Measurements from ENCODE around the gene UBL4A. TPM values are rescaled to one million over a fixed set of nuclear protein-coding genes. Genes with fewer than 3 reads are reported as not detected.
"Not testable (repeated sequence)": the region's sequence is repeated elsewhere in the genome, so short reads cannot be mapped to it uniquely, and the experiment has no call there.

Gene UBL4A
- total RNA-seq, 1 donor from 2014 or later: 38.2 TPM

DNA sequence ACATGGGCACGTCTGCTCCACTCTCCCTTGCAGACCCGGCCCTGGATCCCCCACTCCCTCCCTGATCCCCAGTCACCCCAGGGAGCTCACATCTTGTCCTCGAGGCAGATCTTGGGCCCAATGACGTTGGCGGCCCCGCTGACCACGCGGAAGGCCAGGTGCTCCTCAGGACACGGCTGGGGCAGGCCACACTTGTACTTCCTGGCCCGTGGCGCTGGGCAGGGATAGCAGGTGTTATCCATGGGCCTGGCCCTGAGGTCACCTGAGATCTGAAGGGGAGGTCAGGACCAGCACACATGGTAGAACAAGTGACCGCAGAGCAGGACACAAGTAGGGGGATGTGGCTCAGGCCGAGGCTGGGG lies 21.9 kb upstream of the UBL4A start:
- DNase-seq (ENCODE audit: low spot score): no peak

DNA sequence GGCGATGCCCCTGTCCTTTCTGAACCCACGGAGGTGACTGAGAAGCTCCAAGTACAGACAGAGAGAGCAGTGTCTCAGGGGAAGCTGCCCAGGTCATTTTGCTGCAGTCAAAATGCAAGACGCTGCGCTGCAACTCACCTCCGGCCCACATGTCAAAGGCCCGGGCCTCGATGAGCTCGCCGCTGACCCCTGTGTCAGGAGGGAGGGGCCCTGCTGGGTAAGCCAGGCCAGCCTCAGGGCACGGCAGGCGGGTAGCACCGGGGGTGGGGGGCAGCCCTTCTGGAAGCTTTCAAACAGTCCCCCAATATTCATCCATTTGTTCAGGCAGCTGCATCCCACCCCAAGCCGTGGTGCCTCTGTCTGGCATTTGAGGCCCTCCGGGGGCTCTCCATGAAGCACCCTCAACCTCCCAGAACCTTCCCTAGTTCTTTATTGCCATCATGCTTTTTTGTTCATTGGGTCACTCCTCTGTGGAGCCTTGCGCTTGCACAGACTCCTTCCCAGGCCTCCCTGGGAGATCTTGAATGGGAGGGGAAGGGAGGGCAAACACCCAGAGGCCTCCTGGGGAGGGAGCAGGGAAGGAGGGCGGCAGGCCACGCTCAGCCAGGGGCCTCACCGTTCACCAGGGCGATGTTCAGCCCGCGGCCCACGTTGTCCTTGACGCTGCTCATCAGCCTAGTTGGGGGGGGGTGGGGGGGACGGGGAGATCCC lies 21.4 kb upstream of the UBL4A start:
- DNase-seq (ENCODE audit: low spot score): no peak

DNA sequence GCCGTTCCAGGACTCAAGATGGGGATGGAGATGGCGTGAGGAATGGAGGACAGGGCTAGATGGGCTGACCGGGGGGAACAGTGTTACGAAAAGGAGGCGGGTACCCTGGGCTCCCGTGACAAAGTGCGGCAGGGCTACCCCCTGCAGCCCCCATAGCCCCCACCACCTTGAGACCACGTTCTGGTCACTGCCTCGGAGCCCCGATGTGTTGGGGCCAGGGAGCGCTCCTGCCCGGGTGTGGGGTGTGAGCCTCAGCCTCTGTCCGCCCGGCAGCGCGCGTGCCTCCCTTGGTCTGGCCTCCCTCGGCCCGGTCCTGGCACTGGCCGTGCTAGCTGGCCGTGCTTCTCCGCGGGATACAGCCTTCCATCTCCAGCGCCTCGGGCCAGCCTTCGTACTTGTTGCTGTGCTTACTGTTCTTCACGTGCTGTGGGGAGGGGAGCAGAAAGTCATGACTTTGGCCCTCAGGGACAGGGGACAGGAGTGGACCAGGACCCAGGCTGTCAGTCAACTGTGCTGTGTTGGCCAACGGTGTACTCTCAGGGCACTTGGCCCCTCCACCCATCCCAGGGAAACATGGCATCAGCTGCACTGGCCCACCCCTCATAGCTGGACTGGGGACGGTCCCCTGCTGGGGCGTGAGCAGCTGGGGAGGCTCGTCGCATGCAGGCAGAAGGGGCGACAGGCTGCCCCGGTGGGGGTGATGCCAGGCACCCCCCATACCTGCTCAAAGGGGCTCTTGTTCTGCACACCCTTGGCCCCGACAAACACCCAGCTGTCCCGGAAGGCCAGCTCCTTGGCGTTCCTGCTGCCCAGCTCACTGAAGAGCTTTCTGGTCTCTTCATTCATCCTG lies 20.3 kb upstream of the UBL4A start:
- no peak for DNase-seq (ENCODE audit: low spot score)

DNA sequence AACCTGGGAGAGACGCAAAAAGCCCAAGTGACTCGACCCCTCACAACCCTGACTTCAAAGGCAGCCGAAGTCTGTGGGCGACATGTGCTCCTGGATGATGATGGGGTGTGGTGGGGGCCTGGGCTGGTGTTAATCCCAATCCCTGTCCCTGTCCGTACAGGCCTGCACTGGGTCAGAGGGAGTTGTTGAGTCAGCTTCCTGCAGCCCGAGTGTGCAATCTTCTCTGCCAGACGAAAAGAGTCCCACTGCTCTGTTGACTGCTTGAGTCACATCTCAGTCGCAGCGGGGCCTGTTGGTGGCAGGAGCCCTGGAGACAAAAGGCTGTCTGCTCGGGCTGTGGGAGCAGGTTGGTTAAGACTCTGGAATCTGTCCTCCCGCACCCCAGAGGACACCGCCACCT lies 19.3 kb upstream of the UBL4A start:
- no peak for DNase-seq (ENCODE audit: low spot score)

DNA sequence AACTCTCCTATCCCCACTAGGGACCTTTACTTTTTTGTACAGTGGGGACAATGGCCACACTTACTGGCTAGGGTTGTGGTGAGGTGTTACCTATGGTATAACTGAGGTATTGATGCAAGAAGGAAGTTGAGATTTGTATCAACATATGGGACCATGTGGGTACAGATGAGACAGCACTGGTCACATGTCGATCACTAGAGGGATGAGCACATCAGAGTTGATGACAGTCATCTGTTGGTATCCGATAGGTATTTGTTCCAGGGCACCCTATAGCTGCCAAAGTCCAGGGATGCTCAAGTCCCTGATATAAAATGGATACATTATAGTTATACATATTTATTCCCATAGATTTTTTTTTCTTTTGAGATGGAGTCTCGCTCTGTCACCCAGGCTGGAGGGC lies 16.6 kb upstream of the UBL4A start:
- no peak for DNase-seq (ENCODE audit: low spot score)

DNA sequence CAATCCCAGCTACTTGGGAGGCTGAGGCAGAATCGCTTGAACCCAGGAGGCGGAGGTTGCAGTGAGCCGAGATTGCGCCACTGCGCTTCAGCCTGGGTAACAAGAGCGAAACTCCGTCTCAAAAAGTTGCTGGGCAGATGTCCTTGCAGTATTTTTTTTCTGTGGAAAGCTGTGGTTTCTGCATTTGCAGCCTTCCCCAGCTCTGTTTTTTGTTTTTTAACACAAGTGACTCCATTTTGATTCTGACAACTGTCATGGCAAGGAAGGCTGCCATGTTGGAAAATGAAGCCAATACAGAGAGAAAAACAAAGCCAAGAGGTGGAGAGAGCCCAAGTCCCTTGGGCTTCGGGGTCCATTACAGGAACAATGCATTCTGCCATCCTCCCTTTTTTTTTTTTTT lies 15.7 kb upstream of the UBL4A start:
- DNase-seq (ENCODE audit: low spot score): no peak

DNA sequence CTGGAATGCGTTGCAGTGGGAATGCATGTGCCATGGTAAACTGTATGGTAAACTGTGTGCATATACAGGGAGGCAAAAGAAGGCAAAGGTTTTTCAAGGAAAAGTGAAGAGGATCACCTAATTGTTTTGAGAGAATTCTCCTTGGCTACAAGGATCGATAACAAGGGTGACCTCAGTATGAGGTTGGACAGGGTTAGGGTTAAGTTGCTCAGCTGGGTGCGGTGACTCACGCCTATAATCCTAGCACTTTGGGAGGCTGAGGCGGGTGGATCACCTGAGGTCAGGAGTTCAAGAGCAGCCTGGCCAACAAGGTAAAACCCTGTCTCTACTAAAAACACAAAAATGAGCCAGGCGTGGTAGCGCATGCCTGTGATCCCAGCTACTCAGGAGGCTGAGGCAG lies 15.0 kb upstream of the UBL4A start:
- not testable (repeated sequence) for DNase-seq (ENCODE audit: low spot score)

DNA sequence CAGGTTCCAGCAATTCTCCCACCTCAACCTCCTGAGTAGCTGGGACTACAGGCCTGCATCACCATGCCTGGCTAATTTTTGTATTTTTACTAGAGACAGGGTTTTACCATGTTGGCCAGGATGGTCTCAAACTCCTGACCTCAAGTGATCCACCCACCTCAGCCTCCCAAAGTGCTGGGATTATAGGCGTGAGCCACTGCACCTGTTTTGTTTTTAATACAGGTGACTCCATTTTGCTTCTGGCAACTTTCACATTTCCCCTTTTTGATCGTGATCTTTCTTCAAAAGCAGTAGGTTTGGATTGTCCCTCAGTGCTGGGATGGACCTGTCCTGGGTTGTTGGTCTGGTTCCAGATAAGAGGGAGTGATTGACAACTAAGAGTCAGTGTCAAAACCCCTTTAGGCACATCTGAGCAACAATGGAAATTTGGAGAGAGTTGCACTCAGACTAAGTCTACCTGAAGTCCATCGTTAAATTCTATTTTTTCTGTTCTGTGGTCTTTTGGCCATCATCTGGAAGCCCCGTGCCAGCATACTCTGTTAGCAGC lies 10.2 kb upstream of the UBL4A start:
- DNase-seq (ENCODE audit: low spot score): not testable (repeated sequence)

DNA sequence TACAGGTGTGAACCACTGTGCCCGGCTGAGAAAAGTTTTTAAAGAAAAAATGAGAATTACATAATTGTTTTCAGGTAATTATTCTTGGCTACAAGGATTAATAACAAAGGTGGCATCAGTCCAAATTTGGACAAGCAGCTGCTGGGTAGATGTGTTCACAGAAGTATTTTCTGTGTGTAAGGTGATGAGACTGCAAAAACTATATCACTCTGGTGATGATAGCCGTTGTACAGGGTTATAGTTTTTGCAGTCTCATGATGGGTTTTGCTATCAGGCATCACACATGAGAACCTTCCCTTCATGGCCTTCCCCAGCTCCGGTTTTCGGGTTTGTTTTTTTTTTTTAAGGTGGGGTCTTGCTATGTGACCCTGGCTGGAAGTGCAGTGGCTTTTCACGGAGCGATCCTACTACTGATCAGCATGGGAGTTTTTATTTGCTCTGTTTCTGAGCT lies 9.1 kb upstream of the UBL4A start:
- DNase-seq (ENCODE audit: low spot score): no peak

DNA sequence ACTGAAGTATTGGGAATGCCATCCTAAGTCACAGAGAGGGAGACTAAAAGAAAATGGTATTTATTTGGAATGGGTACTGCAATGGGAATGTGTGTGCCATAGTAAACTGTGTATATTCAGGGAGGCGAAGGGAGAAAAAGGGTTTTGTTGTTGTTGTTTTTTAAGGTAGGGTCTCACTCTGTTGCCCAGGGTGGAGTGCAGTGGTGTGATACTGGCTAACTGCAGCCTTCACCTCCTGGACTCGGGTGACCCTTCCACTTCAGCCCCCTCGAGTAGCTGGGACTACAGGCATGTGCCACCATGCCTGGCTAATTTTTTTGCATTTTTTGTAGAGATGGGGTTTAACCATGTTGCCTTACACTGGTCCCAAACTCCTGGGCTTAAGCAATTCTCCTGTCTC lies 8.3 kb upstream of the UBL4A start:
- no peak for DNase-seq (ENCODE audit: low spot score)

DNA sequence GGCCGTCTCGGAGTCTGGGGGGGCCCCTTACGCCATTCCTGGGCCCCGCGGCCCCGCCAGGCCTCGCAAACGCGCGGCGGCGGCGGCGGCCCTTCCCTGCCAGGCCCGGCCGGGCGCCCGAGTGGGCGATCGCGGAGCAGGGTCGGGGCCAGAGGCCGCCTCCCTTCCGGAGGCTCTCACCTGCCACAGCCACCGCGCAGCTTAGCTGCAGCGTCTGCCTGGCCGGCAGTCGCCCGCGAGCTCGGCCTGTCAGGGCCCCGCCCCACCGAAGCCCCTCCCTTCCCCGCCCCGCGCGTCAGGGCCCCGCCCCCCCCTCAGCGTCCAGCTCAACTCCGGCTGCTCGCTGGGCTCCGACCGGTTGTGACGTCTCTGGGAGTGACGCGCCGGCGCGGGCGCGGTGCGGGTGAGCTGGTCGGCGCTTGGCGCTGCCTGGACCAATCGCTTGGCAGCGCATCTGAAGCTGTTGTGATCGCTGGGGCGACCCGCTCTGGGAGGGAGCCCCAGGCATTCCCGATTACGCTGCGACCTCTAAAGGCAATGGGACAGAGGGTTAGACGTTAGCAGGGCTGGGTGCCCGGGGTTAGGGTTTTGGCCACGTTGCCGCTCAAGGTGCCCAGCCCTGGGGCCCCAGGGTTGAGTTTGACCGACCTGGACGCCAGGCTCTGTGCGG lies 4.1 kb upstream of the UBL4A start, which contains the start of gene SLC10A3:
Gene SLC10A3, minus strand, starts transcription at position 216 of the 670 bp plus-strand sequence. CDS start 1,689 bp downstream, outside the sequence.
- DNase-seq (ENCODE audit: low spot score): peak; percentile 93

DNA sequence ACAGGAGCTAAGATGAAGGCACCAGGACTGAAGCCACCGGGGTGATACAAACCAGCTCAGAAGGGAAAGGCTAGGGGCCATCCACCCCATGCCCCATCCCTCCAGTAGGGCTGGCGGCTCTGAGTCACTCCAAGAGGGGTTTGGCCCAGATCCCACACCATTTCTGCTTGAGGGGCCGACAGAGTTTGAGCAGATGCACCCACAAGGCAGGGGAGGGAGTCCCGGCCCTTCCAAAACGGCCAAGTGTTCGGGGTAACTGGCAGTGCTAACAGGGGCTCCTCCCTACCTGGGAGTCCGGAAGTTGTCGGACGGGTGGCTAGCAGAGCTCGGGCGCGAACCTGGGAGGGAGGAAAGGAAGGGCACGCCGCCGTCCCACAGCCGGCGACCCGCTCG lies 3.6 kb upstream of the UBL4A start:
- DNase-seq (ENCODE audit: low spot score): no peak

DNA sequence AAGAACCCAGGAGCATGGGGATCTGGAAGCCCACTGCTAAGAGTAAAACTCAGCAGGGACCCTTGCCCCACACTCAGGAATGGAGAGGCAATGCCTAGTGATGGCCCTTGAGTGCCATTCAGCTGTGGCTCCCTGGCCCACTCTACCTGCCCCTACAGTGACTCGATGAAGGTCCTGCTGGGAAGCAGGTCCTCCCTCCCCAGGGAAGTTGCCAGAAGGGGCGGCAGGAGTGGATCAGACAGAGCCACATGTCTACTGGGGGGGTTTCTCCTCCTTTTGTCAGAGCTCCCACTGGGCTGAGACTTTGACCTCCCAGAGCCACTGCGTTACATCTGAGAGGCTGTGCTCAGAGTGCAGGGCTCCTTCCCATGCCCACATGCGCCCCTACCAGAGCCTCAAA lies 2.8 kb upstream of the UBL4A start:
- no peak for DNase-seq (ENCODE audit: low spot score)

DNA sequence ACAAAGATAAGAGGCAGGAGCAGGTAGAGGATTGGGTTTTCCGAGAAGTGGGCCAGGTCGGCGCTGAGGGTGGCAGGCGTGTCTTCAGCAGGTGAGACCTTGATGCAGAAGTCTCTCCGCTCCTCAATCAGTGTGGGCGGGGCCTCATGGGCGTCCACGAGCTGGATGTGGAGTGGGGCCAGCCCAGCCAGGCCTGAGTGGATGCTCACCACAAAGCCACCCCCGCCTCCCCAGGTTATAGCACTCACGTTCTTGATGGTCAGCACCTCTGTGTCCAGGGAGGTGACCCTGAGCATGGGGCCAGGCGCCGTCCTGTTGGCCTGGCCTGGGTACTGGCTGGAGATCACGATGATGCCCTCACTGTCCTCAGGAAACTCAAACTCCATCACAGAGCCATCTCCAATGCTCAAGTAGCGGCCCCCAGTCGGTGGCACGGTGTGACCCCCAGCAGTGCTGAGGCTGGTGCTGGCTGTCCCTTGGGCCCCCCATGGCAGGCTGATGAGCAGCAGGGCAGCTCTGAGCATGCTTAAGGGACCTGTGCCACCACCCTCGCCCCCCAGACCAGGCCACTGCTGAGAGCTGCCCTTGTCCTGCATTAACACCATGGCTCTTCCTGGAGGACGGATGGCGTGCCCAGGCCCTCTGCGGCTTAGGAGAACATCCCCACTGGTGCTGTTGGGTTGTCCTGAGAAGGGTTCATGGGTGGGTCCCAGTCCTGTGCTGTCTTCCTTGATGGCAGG lies 2.1 kb upstream of the UBL4A start:
- DNase-seq (ENCODE audit: low spot score): no peak

DNA sequence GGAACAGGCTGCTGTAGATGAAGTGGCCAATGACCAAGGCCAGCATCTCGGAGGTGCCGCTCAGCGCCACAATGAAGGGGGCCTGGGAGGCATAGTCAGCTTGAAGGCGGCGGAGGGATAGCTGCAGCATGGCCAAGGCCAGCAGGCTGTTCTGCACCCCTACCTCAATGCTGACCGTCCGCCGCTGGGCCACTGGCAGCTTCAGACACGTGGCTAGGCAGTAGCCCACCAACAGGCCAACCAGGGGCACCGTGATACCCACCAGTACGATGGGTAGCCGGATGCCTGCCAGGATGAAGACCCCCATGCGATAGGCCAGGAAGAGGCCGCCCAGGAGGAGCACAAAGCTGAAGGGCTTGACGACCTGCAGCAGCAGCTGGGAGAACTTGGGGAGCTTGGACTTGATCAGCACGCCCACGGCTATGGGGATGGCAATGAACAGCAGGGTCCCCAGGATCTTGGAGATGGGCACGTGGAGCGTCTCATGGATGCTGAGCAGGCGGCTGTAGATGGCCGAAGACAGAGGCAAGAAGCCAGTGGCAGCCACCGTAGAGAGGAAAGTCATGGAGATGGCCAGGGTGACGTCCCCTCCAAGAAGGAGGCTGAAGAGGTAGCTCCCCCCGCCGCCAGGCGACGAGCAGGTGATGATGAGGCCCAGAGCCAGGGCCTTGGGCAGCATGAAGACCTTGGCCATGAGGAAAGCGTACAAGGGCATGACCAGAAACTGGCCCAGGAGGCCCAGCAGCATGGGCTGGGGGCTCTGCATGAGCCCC lies 1.3 kb upstream of the UBL4A start:
- no peak for DNase-seq (ENCODE audit: low spot score)

DNA sequence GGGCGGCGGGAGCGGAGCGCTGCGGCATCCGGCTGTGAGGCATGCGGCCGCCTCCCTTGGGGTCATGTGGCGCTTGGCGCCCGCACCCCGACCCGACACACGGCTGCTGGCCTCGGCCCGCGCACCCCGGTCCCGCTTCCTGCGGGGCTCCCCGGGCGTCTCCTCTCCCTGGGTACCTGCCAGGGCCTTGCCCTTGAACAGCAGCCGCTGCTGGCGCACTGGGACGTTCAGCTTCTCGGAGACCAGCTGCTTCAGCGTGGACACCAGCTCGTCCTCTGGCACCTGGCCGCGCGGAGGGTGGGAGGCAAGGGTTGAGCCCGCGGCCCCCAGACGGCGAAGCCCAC lies 391 bp downstream of the UBL4A start:
- DNase-seq (ENCODE audit: low spot score): no peak

DNA sequence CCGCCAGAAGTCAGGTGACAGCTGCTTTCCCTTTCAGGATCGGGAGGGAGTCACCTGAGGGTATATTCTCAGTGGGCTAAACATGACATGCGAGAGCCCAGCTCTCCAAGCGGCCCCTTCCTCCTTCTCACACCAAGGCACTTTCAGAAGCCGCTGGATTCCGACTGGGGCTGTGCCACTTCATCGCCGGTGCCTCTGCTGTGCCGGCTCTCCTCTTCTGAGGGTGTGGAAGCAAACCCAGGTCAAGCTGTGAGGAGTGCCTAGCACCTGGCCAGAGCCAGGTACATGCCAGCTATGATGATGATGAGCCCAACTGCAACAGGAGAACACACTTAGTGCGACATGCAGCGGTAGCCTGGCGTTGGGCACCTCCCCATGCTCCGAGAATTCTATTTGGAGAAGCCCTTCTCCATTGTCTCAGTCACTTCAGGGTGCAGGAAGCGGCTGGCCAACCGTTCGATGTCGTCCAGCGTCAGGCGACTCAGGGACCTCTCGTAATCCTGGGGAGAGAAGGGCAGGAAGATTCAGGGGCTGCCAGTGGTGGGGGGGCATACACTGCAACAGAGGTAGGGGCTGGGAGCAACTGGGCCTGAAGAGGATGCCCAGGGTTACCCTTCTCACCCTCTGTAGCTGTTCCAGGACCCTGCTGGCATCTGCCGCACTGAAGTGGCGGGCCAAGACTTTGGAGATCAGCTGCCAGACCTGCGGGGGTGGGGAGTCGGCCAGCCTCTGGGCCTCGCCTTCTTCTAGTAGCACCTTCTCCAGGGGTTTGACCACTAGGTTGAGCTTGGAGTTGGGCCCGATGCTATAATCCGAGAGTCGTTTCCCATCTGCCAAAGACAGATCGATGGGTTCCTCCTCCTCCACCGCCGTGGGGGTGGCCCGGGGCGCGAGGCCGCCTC lies 1.0 kb downstream of the UBL4A start:
- DNase-seq (ENCODE audit: low spot score): no peak

DNA sequence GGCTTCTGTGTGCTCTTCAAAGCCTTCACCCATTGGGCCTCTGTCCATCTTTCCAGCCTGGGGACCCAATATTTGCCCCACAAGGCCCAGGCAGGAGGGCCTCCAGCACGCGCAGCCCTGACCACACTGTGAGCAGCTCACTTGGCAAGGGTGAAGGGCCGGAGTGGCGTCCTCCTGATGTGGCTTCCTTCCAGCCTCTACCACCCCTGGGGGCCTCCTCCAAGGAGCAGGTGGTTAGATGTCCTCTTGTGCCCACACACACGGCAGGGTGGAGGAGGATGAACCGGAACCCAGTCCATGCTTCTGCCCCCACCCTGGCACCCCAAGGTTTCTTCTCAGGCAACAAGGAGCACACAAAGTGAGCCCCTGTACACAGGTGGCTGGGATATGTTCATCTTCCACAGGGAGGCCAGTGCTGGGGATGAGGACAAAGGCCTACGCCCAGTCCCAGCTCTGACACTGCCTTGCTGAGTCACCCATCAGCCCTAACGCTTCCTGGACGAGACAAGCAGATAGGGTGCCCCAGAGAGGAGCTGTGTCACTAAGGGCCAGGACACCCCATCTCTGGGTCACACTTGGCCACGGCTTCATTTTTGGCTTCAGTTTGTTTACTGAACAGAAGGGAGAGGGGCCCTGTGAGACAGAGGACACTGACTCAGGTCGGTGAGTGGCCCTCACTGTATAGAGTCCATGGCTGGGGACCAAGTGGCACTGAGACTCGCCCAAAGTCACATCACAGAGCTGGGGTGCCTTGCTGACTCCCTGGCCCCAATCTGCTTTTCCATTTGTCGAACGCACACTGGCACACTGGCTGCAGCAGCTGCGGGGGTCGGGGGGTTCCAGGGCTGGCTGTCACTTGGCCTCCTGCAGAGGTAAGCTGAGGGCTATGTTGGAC lies 1.9 kb downstream of the UBL4A start:
- no peak for DNase-seq (ENCODE audit: low spot score)

DNA sequence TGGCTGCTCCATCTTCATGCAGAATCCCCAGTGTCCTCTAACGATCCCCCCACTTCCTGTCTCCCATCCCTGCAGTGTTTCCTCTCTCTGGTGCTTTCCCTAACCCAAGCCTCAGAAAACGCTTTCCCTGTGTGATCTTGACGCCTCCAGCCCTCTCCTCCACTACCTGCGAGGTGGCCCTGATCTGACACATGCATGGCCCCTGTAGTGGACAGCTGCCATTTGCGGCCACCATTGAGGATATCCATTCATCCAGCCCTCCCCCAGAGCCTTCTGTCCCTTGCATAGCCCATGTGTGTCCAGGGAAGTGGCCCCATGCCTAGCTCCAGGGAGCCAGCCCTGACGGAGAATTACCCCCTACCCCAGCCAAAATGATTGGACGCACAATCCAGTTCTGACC lies 3.1 kb downstream of the UBL4A start:
- DNase-seq (ENCODE audit: low spot score): no peak

Data from mucosa of gallbladder (tissue), 1 donor.